ENCODE measurements around the gene RNF10.

- TF ChIP-seq CTCF (IDR thresholded peaks at IDR 0.05; ENCODE audit: insufficient read depth, low read depth, low read length) (no peak), EZH2 (IDR thresholded peaks at IDR 0.05; ENCODE audit: insufficient read depth, low read length) (no peak)
Observed at GRCh38 chr12:120557589-120557988, 23.4 kb downstream of the RNF10 start.
